NCI-H2171 treated with DMSO at 0.1 percent for 48 hours (cell line): ENCODE data around the gene N4BP3.
"Not testable (repeated sequence)": the region's sequence is repeated elsewhere in the genome, so short reads cannot be mapped to it uniquely, and the experiment has no call there.

Experiments
- DNase-seq: peaks from one replicate; lab custom pipeline; 2025; lab: John Stamatoyannopoulos, UW

Gene N4BP3, protein sequence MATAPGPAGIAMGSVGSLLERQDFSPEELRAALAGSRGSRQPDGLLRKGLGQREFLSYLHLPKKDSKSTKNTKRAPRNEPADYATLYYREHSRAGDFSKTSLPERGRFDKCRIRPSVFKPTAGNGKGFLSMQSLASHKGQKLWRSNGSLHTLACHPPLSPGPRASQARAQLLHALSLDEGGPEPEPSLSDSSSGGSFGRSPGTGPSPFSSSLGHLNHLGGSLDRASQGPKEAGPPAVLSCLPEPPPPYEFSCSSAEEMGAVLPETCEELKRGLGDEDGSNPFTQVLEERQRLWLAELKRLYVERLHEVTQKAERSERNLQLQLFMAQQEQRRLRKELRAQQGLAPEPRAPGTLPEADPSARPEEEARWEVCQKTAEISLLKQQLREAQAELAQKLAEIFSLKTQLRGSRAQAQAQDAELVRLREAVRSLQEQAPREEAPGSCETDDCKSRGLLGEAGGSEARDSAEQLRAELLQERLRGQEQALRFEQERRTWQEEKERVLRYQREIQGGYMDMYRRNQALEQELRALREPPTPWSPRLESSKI

DNA sequence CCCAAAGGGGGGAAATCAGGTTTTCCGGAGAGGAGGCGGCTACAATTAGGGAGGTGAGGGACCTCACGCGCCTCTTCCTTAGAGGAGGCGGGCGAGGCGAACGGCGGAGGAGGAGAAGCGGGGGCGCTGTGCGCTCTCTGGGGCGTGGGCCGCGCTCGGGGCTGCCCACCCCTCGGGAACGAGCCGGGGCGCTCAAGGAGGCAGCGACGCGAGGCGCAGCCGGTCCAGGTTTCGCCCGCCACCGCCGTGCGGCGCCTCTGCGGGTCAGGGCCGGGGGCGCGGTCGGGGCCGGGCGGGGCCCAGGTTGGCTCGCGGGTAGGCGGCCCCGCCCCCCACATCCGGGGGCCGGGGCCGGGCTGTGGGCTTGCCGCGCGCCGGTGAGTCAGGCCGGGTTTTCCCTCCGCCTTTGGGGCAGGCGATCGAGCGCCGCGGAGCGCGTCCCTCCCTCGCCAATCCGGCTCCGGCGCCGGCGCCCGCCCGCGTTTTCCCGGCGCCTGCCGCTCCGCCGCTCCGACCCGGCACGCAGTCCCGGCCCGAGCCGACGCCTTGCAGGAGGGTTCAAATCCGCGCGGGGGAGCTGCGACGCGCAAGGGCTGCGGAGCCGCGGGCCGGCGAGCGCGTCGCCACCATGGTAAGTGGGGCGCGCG lies at the start of gene N4BP3:
TSS of gene N4BP3 (plus strand) at position 392 of the 647 bp plus-strand sequence. CDS start 6,052 bp downstream, outside the sequence.
- peak; percentile 26 for DNase-seq

DNA sequence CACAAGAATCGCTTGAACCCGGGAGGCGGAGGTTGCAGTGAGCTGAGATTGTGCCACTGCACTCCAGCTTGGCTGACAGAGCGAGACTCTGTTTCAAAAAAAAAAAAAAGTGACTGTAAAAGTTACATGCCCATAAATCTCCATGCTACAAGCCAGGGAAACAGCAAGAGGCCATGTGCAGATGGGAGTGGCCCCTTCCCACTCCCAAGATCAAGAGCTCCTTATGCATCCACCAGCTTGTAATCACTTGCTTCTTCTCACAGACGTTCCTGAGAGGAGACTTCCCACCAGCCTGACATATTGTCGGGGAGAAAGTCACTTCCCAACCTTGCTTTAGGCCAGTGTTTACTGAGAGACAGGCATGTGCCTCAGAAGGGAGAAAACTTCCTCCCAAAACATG lies 45.6 kb upstream of the N4BP3 start:
- peak; percentile 57 for DNase-seq

DNA sequence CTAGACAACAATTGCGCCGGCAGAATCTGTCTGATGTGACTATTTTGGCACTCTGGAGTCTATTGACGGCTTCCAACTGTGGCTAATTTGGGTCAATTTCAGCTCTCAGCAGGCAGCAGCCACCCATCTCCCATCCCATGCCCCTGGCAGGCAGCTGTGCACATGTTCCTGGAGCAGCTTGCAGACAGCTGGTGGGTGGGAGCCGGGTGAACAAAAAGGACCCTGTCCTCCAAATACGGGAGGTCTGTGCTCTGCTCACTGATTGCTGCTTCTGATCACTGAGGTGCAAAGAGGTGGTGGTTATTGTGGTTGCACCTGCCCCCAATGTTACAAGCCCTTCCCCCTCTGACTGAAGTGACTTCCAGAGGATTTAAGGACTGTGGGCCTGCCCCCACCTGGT lies 45.0 kb upstream of the N4BP3 start:
- DNase-seq: peak; percentile 89

DNA sequence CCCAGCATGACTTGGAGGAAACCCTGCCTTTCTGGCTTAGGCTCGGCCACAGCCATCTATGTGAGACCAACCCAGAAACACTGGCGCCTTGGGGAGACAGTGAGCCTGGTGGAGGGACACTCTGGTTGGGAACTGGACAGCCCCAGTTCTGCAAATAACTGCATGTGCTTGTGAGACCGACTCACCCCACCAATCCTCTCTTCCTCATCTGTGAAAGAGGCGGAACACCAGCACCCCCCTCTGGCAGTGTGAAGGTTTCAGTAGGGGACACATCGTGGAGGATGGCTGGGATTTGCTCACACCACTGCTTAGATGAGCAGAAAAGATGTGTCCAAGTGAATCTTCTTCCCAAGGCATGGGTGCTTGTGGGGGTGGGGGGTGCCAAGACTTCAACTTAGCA lies 43.4 kb upstream of the N4BP3 start:
- no peak for DNase-seq

DNA sequence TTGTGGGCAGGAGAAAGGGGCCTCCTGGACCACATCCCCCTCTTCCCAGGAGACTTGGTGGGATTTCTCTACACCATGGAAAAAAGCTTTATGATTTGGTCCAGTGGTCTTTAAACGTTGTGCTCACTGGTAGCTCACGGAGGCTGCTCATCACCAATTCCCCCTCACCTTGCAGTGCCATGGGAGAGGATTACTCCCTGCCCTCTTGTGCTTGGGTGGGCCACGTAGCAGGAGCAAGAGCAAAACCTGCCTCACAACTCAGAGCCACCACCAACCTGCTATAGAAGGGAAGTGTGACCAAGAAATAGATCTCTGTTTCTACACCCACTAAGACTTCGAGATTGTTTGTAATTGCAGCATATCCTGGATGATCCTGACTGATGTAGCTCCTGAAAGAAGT lies 42.2 kb upstream of the N4BP3 start:
- DNase-seq: no peak

DNA sequence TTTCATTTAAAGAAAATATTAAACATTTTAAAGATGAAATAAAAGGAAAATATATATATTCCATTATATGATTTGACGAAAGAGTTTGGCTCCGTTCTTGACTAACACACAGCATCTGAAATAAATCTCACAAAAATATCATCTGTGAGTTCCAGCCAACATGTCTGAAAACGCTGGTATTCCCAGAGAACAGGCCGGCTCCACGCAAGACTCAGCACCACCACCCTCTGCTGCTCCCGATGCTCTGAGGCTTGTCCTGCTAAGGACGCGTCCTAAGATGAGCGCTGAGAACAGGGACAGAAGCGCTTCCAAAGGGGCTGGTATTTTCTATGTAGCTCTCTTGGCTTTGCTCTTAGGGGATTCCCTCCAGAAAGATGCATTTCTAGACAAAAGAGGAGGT lies 40.6 kb upstream of the N4BP3 start:
- DNase-seq: no peak

DNA sequence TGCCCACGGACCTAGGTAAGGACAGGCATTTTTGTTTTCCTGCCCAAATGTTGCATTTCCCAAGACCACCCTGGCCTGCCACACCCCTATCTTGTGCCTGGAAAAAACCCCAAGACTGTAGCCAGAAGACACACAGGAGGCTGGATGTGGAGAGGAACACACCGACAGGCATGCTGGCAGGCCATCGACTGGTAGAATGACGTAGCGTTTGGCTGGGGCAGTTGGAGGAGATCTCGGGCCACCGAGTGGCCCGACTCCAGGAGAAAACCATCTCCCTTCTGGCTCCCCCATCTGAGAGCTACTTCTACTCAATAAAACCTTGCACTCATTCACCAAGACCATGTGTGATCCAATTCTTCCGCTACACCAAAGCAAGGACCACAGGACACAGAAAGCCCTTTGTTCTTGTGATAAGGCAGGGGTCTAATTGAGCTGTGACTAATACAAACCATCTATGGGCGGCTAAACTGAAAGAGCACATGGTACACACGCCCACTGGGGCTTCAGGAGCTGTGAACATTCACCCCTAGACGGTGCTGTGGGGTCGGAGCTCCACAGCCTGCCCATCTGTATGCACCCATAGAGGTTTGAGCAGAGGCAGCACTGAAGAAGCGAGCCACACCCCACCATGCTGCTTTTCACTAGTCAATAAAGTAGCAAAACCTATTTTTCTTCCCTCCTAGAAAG lies 38.9 kb upstream of the N4BP3 start:
- no peak for DNase-seq

DNA sequence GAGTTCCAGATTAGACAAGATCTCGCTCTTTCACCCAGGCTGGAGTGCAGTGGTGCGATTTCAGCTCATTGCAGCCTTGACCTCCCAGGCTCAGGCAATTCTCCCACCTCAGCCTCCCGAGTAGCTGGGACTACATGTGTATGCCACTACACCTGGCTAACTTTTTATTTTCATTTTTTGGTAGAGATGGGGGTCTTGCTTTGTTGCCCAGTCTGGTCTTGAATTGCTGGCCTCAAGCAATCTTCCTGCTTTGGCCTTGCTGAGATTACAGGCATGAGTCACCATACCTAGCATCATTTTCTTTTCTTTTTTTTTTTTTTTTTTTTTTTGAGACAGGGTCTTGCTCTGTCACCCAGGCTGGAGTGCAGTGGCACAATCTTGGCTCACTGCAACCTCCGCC lies 36.4 kb upstream of the N4BP3 start:
- DNase-seq: not testable (repeated sequence)

DNA sequence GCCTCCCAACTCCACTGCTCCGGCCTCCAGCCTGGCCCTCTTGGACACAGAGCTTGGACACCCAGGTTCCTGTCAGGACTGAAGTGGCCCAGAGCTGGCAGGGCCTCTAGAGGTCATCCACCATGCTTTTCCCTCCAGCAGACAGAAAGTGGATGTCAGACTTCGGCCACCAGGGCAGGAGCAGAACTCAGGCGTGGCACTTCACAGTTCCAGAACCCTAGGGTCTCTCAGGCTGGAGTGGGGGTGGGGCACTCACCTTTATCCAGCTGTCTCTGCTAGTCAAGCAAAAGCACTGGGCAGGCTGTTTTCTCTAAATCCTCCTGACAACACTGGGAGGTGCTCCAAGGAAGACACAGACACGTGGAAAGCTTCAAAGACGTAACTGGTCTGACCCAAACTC lies 35.6 kb upstream of the N4BP3 start:
- no peak for DNase-seq

DNA sequence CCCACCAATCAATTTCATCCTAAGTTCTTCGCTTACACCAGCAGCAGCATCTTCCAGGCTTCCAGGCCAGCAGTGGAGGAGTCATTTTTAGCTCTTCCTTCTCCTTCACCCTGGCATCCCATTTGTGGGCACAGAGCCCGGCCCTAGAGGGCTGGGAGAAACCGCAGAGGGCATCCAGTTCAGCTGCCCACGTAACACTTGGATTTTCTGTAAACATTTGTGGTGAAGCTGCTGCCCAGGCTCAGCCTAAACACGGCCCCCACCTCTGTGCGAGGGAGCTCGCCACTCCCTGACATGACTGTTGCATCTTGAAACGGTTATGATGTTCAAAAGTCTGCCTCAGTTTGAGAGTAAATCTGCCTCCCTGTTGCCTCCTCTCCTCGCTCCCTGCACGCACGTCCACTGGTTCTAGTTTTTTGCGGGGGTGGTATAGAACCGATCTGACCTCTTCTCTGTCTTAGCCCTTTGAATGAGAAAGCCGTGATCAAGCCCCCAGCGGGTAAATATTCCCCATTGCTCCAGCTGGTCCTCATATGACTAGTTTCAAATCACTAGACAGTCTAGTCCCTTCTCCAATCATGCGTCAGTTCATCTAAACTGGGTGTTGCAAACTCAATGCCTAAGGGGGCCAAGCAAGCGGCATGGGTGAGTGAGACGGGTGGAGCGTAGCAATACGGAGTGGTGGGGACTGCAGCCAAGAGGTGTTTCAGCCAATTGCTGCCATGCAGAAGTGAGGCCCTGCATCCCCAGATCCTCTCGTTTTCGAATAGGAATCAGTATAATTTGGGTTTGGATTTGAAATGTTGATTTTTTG lies 34.9 kb upstream of the N4BP3 start:
- DNase-seq: no peak

DNA sequence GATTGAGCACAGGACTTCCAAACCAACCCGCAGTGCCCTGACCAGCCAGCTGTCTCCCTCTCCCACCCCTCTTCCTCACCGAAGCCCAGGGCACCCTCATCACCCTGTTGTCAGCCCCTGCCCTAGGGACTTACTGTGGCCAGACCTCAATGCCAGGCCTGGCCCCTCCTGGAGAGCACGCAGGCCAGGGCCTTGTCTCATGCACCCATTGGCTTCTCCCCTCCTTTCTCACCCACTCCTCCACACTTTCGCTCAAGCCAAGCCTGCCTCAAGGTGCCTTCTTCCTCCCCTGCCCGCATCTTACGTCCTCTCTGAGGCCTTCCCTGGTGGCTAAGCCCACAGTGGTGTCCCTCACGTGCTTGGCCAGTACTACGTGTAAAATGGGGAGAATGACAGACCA lies 33.3 kb upstream of the N4BP3 start:
- no peak for DNase-seq

DNA sequence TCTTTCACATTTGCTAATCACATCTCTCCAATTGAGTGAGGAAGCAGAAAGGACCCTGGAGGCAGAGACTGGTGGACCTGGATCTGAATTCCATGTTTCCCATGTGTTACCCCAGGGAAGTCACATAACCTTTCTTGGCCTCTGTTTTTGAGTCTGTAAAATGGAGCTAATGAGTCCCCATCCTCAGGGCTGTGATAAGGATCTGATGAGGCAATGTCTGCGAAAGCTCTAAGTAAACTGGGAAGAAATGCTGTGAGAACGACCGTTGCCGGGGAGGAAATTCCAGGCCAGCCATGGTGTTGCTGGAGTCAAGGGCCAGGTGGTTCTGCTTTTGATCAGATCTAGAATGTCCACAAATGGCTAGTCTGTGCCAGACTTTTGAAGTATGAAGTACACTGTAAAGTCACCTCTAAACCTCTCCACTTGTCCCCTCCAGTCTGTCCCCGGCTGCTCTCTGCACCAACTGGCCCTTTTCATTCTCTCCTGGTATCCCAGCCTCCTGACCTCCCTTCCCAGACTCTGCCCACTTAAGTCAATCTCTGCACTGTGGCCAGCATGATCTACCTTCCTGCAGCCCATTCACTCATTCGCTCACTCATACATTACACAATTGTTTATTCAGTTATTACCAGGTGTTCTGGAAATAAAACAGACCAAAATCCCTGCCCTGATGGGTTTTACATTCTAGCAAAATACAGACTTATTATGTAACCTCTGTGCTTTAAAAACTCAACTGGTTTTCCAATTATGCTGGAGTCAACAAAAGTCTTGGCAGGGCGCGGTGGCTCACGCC lies 32.5 kb upstream of the N4BP3 start:
- no peak for DNase-seq

DNA sequence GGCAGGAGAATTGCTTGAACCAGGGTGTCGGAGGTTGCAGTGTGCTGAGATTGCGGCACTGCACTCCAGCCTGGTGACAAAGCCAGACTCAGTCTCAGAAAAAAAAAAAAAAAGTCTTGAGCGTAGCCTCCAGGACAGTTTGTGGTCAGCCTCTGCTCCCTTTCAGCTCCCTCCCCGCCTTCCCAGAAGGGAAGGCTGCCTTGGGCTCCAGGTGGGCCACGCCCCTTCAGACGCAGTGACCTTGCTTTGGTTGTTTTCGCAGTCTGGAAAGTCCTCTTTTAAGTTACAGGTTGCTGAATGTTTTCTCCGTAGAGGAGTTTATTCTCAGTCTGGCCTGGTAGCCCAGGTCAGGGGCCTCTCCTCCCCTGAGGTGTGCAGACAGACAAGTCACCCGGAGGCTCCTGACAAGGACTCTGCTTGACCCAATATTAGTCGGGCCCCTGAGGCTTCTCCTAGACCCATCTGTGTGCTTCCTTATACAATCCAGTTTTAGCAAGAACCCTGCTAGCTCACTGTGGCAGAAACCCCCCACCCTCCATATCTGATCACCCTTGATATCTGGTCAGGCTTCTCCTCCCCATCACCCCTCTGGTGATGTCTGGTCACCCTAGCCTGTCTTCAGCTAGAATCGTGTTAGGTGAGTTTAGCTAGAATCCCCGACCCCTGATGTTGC lies 31.6 kb upstream of the N4BP3 start:
- DNase-seq: no peak

DNA sequence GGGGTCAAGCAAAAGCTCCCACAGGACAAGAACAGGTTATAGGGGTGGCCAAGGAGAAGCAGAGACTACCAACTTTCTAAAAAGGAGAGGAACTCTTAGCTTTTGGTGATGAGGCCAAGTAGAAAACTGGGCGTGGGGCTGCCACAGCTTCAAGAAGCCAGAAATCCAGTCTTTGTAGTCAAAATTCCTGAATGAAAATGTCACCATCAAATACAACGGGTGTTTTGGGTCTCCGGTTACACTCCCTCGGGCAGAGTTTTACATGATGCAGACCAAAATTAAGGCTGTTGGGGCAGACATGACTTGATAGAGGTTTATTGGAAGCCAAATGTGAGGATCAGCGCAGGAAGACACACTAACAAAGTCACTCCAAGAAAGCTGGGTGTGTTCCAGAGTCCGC lies 29.4 kb upstream of the N4BP3 start:
- no peak for DNase-seq

DNA sequence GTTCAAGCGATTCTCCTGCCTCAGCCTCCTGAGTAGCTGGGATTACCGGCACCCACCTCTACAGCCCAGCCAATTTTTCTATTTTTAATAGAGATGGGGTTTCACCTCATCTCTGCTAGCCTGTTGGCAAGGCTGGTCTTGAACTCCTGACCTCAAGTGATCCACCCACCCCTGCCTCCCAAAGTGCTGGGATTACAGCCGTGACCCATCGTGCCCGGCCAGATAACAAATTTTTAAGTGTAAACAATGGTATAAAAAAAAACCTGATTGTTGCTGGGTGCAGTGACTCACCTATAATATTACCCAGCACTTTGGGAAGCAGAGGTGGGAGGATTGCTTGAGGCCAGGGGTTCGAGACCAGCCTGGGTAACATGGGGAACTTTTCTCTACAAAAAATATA lies 28.0 kb upstream of the N4BP3 start:
- DNase-seq: no peak

DNA sequence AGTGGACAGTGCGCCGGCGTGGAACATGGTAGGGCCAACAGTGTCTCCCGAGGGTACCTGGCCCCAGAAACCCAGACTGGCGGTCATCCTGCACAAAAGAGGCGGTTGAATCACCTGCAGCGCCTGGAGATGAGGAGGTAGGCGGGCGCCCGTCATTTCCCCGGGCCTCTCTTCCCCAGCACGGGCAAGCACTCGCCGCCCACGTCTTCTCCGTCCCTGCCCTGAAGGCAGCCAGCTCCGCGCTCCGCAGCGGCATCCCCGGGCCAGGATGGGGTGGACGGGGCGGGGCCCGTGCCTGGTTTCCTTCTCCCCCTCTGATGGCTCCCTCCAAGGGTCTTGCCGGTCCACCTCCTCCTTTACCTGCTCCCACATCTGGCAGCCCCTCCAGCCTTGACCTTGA lies 27.1 kb upstream of the N4BP3 start:
- no peak for DNase-seq

DNA sequence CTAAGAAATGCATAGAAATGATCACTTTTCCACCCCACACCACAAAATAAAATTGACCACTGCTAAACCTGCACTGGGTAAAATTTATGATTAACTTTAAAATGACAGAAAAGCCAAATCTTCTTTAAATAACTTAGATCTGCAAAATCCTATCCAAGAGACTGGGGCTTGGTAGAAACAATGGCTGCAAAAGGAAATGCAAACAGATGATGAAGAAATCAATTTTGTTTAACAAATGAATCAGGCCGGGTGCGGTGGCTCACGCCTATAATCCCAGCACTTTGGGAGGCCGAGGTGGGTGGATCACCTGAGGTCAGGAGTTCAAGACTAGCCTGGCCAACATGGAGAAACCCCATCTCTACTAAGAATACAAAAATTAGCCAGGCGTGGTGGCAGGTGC lies 26.1 kb upstream of the N4BP3 start:
- not testable (repeated sequence) for DNase-seq

DNA sequence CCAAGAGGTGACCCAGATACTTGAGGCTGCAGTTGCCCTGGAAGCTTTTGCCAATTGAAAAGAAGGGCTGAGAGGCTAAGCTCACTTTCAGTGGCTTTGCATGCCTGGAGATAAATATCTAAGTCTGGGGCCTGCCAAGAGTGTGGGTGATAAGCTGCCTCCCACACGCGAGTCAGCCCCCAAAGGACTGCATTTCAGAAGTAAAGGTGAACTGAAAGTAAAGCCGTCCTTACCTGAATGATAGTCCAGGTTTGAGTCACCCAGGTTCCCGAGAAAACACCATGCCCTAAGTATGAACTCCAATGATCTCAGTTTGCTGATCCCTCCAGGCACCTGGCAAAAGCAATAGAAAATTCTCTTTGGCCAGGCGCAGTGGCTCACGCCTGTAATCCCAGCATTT lies 22.5 kb upstream of the N4BP3 start:
- no peak for DNase-seq

DNA sequence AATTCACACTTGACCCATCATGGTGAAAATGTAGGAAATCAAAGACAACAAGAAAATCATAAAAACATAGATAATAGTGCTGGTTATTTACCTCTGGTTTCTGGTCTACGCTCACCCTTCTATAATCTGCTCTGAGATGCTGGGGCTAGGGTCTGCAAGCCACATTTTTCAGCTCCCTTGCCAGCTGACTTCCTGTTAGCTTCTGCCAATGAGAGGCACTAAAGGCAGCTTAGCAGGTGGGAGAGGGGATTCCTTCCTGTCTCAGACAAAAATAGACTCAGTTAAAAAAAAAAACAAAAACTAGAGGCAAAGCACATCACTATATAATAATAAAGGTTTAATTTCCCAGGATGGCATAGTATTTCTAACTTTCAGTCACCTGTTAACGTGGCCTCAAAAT lies 20.2 kb upstream of the N4BP3 start:
- no peak for DNase-seq

DNA sequence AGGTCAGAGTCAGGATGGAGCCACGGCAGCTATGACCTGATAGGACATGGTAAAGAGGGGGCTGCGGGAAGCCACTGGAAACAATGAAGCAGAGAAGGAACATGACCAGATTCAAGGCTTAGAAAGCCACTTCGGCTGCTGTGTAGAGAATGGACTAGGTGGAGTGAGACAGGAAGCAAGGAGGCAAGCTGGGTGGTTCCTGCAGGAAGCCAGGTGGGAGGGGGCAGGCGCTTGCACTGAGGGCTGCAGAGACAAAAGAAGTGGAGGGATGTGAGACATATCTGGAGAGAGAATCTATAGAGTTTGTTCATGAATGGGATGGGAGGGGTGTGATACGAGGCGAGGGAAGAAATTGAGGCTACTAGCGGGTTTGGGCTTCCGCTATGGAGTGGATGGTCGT lies 19.0 kb upstream of the N4BP3 start:
- no peak for DNase-seq

DNA sequence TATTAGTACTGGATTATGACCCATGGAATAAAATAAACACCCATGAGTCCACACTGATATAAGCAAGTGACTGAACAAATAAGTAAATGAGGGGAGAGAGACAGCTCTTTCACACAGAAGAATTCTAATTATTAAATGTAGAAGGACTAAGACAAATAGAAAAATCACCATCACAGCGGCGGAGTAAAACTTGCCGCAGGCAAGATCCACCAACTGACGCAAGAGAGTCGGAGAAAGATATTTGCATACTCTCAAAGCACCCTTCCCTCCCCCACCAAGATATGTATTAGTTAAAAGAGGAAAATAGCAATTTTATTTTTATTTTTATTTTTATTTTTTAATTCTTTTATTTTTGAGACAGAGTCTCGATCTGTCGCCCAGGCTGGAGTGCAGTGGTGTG lies 14.6 kb upstream of the N4BP3 start:
- no peak for DNase-seq
